Umbilical cord (tissue), 2 donors: ENCODE data around the gene ZMYND8. TPM values are rescaled to one million over a fixed set of nuclear protein-coding genes. Genes with fewer than 3 reads are reported as not detected.
"Not testable (repeated sequence)": the region's sequence is repeated elsewhere in the genome, so short reads cannot be mapped to it uniquely, and the experiment has no call there.

Experiments used
- DNase-seq: peaks from one replicate; pipeline ENCODE4 v3.0.0-alpha.2; 2015; ENCODE audit warnings: low spot score
- total RNA-seq: library from RNA; depleted of rRNA; stranded (reverse); fragments of >200 nt; gene quantifications from one replicate; pipeline ENCODE4 v1.2.3, GENCODE V29; 2014; ENCODE audit warnings: low replicate concordance; ENCODE audit not compliant: insufficient read depth

The ZMYND8 gene
- total RNA-seq, 1 donor from 2014 or later = 20.9 TPM

DNA sequence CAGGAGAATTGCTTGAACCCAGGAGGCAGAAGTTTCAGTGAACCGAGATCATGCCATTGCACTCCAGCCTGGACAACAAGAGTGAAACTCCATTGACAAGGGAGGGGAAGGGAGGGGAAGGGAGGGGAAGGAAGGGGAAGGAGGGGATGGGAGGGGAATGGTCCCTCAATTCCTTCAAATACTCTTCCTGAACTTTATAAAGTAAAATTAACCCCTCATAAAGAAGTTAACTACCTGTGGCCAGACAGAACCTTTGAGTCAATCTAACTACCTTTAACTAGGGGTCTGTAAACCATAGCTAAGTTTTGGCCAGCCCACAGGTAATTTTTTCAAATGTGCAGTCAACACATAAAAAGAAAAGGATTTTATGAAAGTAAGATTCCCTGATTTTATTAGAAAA lies 131.0 kb downstream of the ZMYND8 start:
- DNase-seq = no peak

GRCh38 chr20:47224857-47225256 lies 131.6 kb downstream of the ZMYND8 start:
- DNase-seq = no peak

- DNase-seq = no peak
Observed at GRCh38 chr20:47224300-47224791, 132.2 kb downstream of the ZMYND8 start.

GRCh38 chr20:47223896-47224295 lies 132.6 kb downstream of the ZMYND8 start:
- no peak for DNase-seq

DNA sequence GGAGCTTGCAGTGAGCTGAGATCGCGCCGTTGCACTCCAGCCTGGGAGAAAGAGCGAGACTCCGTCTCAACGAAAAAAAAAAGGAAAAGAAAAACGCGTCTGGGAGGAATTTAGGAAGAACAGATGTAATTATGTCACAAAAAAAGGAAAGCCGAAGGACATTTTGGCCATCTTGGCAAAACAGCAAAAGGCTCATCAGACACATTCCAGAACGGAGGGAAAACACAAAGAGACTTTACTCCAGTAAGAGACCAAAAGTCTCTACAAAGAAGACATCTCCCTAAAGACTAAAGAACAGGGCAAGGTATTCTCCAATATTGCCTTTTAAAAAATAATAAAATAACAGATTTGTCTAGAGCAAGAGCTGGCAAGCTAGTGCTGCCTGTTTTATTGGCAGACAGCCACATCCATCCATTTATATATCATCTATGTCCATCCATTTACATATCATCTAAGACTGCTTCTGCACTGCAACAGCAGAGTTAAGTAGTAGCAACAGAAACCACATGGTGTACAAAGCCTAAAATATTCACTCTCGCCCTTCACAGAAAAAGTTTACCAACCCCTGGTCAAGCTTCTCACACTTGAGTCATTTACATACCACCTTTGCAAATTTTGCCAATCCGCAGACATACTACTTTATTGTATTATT lies 133.9 kb downstream of the ZMYND8 start:
- no peak for DNase-seq

- no peak for DNase-seq
Observed at GRCh38 chr20:47221036-47221625, 135.4 kb downstream of the ZMYND8 start.

DNA sequence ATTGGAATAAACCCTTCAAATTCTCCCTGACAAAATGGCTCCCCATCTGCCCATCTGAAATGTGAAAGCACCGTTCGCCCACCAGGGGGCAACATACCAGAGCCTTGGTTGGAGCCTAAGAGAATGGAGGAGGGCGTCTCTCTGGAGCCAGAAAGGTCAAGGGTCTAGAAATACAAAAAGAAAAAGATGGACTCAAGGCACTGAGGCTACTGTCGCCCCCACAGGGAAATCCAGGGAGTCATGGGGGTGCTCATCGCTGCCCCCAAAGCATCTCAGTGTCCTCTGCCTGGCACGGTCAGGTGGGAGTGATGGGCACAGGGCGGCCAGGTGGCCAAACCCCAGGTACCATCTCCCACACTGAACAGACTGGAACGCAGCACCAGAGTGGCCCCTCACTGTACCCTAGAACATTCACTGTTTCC lies 136.3 kb downstream of the ZMYND8 start:
- no peak for DNase-seq

GRCh38 chr20:47217482-47218446 lies 138.7 kb downstream of the ZMYND8 start:
- DNase-seq = no peak

DNA sequence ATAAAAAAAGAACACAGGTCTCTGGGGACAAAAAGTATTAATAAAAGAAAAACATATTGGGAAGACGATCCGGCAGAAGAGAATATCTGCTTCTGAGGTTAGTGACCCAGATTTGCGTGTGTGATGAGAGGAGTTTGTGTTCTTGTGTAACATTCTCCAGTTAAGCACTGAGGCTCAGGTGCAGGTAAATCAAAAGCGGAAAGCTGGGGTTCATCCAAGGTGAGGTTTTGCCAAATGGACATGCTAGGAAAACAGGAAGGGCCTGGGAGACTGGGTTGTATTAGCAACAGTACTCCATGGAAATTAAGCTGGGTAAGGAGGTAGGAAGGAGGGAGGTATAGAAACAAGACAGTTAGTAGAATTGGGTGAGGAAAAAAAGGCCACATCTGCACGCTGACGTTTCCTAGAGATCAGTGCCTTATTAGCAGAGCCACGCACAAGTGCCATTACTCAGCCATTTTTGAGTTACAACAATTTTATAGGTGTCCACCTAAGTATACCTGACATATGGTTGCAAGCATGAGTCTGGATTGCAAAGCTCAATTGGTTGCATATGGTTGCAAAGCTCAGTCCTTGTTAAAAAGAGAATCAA lies 139.6 kb downstream of the ZMYND8 start:
- no peak for DNase-seq

DNA sequence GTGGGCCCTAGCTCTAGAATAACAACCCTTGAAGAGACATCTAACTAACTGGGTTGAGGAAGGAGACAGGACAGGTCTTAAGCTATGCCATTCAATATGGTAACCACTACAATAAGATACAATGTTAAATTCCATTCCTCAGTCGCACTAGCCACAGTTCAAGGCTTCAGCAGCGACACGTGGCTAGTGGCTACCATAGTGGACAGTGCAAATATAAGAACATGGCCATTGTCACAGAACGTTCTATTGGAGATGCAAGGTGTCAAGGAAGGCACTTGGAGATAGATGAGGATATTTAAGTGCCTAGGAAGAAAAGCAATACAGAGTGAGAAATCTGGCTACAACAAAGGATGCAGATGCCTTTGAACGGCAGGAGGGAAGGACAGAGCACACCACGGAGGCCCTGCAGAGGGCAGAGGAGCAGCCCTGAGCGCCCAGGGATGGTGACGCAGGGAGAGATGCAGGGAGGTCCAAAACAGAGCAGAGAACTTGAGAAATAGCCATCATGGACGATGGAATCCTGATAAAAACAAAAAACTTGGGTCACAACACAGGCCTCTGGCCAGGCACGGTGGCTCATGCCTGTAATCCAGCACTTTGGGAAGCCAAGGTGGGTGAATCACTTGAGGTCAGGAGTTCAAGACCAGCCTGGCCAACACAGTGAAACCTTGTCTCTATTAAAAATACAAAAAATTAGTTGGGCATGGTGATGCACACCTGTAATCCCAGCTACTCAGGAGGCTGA lies 140.7 kb downstream of the ZMYND8 start:
- DNase-seq = no peak

DNA sequence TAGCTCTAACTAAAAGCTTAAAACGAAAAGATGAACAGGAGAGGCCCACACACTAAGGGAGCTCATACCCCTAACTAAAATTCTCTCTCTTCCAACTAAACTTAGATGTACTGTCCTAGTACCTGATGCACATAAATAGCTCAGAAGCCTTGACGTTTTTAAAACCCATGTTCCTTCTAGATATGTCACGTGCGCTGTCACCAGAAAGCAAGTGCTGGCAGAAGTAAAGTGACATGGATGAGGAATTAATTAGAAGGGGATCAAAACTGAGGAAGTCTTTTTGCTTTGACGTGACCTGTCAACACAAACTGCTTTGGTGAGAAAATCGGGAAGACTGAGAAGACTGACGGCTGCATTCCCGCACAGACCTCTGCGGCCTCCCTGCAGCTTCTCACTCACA lies 142.5 kb downstream of the ZMYND8 start:
- no peak for DNase-seq

DNA sequence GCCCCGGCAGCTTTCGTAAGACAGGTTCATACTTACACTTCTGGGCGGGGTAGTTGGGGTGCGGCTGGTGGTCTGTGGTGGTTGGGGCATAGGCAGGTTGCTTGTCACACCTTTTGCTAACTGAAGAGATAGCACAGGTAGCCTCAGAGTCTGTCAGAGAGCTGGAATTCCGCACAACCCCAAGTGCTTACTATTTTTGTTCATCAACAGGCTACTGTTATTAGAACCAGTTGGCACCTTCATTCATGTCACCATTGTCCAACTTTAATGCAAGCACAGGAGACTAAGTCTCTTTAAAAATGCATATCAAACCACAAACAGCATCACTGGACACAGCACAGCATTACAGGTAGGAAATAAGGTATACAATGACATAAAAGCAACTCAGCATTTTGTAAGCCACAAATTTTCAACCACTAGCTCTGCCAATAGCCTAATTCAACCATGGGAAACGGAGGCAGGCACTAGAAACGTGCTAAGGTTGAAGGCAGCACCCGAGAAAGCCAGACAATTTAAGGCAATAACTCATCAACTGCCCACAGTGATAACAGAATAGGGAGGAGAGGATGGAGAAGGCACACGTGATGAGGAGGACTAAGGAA lies 143.8 kb downstream of the ZMYND8 start:
- no peak for DNase-seq

- DNase-seq = no peak
Observed at GRCh38 chr20:47211036-47211435, 145.5 kb downstream of the ZMYND8 start.

GRCh38 chr20:47210470-47210869 lies 146.0 kb downstream of the ZMYND8 start:
- DNase-seq = no peak

- no peak for DNase-seq
Observed at GRCh38 chr20:47209982-47210381, 146.5 kb downstream of the ZMYND8 start.

DNA sequence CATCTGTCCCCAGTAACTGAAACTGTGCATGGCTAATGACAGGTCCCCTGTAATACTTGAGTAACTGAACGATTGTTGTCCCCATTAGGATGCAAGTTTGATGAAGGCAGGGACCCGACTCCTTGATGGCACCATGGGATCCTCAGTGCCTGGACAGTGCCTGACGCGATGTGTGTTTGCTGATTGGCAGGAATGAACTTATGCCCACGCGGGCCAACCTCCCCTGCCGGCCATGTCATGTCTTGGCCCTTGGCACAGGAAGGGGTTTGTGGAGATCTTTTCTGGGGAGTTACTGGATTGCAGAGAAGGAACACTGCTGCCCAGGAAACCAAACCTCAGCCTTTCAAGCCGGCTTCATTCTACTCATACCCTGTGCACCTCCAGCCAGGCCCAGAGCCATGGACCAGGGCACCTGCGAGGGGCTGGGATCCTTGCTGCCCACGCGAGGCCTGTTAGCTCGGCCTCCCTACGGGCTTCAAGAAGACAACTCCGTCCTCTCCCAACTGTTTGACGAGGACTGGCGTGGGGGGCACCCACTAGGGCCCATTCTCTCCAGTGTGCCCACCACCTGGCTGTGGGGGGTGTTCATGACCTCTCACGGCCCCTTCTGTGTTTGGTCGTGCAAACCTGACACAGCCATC lies 147.8 kb downstream of the ZMYND8 start:
- no peak for DNase-seq

DNA sequence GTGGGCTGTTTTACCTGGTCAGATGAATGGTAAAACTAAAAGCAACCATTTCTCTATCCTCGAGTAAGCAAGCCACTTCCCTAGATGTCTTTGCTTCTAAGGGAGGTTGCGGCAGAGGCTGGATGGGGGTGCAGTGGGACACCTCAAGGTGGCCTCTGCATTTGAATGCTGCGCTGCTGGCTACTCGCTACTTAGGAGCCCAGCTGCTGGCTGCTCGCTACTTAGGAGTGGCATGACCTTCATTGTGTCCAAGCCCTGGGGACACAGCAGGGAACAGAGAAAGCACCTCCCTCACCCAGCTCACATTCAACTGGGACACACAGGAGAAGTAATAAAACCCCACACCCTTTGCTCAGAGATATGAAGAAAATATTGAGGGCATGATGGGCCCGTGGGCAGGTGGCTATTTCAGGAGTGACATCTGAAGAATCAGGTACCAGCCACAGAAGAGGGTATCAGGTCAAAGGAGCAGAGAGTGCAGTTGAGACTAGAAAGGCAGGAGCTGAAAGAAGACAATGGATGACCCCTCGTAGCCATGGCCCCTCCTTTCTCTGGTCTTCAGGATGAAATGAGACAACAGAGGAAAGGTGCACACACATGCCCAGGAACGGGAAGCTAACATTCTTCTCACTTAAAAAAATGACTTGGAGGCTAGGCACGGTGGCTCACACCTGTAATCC lies 149.4 kb downstream of the ZMYND8 start:
- no peak for DNase-seq

DNA sequence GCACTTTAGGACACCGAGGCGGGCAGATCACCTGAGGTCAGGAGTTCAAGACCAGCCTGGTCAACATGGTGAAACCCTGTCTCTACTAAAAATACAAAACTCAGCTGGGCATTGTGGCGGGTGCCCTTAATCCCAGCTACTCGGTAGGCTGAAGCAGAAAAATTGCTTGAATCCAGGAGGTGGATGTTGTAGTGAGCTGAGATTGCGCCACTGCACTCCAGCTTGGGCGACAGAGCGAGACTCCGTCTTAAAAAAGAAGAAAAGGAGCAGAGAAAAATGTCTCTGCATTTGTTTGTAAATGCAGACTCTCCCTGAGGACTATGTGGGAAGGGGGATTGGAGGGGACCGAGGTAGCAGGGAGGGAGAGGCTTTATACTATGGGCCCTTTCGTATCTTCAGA lies 149.9 kb downstream of the ZMYND8 start:
- DNase-seq = not testable (repeated sequence)

GRCh38 chr20:47205577-47206123 lies 150.8 kb downstream of the ZMYND8 start:
- DNase-seq = peak; percentile 59

DNA sequence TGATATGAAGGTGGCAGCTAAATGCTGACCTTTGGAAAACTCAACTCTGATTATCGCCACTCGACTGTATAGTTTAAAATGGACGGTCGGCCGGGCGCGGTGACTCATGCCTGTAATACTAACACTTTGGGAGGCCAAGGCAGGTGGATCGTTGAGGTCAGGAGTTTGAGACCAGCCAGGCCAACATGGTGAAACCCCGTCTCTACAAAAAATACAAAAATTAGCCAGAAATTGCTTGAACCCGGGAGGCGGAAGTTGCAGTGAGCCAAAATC lies 151.7 kb downstream of the ZMYND8 start:
- DNase-seq = not testable (repeated sequence)
